Measurements from ENCODE around the gene TAPT1.

TAPT1 gene

GRCh38 chr4:16240300-16240699, 14.0 kb upstream of the TAPT1 start:
- no peak overlapping the region for H3K4me2 ChIP-seq (ENCODE audit: low read length)
- no peak overlapping the region for H3K4me3 ChIP-seq (ENCODE audit: low read depth, low read length, poor library complexity, severe bottlenecking)
- no peak for TF ChIP-seq EZH2 (IDR thresholded peaks at IDR 0.05; ENCODE audit: borderline replicate concordance, low read length)
- TF ChIP-seq, protein P1, sequence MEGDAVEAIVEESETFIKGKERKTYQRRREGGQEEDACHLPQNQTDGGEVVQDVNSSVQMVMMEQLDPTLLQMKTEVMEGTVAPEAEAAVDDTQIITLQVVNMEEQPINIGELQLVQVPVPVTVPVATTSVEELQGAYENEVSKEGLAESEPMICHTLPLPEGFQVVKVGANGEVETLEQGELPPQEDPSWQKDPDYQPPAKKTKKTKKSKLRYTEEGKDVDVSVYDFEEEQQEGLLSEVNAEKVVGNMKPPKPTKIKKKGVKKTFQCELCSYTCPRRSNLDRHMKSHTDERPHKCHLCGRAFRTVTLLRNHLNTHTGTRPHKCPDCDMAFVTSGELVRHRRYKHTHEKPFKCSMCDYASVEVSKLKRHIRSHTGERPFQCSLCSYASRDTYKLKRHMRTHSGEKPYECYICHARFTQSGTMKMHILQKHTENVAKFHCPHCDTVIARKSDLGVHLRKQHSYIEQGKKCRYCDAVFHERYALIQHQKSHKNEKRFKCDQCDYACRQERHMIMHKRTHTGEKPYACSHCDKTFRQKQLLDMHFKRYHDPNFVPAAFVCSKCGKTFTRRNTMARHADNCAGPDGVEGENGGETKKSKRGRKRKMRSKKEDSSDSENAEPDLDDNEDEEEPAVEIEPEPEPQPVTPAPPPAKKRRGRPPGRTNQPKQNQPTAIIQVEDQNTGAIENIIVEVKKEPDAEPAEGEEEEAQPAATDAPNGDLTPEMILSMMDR (IDR thresholded peaks at IDR 0.05; ENCODE audit: low read length), result no peak
- H3F3A ChIP-seq (ENCODE audit: insufficient read depth, low read length), result no peaks in the 10 kb centered on the region
- H4K20me1 ChIP-seq (ENCODE audit: insufficient read depth, low read length), result no peaks in the 10 kb centered on the region
- no peak overlapping the region for H2AFZ ChIP-seq (ENCODE audit: low read length)
- no peaks in the 10 kb centered on the region for H3K9me2 ChIP-seq (ENCODE audit: low read depth, low read length)
- no peaks in the 10 kb centered on the region for H3K27me3 ChIP-seq (ENCODE audit: insufficient read depth, low read length)
- no peak overlapping the region for H3K9ac ChIP-seq (ENCODE audit: low read length)
- no peaks in the 10 kb centered on the region for H3K9me3 ChIP-seq (ENCODE audit: low read length)
- no peaks in the 10 kb centered on the region for H3K4me1 ChIP-seq (ENCODE audit: insufficient read depth, low read length, severe bottlenecking)
- H3K79me2 ChIP-seq (ENCODE audit: insufficient read depth, low read length), result no peaks in the 10 kb centered on the region
- H3K36me3 ChIP-seq (ENCODE audit: insufficient read depth, low read length), result no peaks in the 10 kb centered on the region
- no peak overlapping the region for H3K27ac ChIP-seq (ENCODE audit: low read depth, low read length, poor library complexity, severe bottlenecking)

GRCh38 chr4:16239086-16239485, 12.8 kb upstream of the TAPT1 start:
- H3K9me3 ChIP-seq (ENCODE audit: low read length), result no peaks in the 10 kb centered on the region
- no peak overlapping the region for H3K4me2 ChIP-seq (ENCODE audit: low read length)
- H3K27ac ChIP-seq (ENCODE audit: low read depth, low read length, poor library complexity, severe bottlenecking), result no peak overlapping the region
- no peaks in the 10 kb centered on the region for H3F3A ChIP-seq (ENCODE audit: insufficient read depth, low read length)
- no peak overlapping the region for H3K9ac ChIP-seq (ENCODE audit: low read length)
- H3K27me3 ChIP-seq (ENCODE audit: insufficient read depth, low read length), result no peaks in the 10 kb centered on the region
- no peak overlapping the region for H3K4me3 ChIP-seq (ENCODE audit: low read depth, low read length, poor library complexity, severe bottlenecking)
- H3K9me2 ChIP-seq (ENCODE audit: low read depth, low read length), result no peaks in the 10 kb centered on the region
- H3K4me1 ChIP-seq (ENCODE audit: insufficient read depth, low read length, severe bottlenecking), result no peaks in the 10 kb centered on the region
- H3K79me2 ChIP-seq (ENCODE audit: insufficient read depth, low read length), result no peaks in the 10 kb centered on the region
- no peaks in the 10 kb centered on the region for H4K20me1 ChIP-seq (ENCODE audit: insufficient read depth, low read length)
- TF ChIP-seq, protein P1 (IDR thresholded peaks at IDR 0.05; ENCODE audit: low read length), result no peak
- no peak for TF ChIP-seq EZH2 (IDR thresholded peaks at IDR 0.05; ENCODE audit: borderline replicate concordance, low read length)
- H3K36me3 ChIP-seq (ENCODE audit: insufficient read depth, low read length), result no peaks in the 10 kb centered on the region
- no peak overlapping the region for H2AFZ ChIP-seq (ENCODE audit: low read length)

DNA sequence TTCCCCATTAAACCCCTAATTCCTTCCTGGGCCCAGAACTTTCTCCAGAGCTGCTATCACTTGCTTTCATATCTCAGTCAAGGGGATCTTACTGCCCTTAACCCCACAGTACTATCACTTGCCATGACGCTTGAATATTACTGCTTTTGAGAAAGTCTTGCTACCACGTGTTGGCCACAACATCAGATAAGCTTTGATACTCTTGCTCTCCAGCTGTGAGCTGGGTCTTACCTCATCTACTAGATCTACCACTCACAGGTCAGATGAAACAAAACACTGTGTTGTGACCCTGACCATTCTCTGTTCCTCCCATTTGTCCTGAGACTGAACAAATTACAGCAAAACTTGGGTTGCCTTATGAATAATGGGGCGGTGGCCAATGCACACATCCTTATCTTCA, 12.1 kb upstream of the TAPT1 start:
- no peaks in the 10 kb centered on the region for H3K9me3 ChIP-seq (ENCODE audit: low read length)
- H3K4me3 ChIP-seq (ENCODE audit: low read depth, low read length, poor library complexity, severe bottlenecking), result no peak overlapping the region
- no peaks in the 10 kb centered on the region for H3K36me3 ChIP-seq (ENCODE audit: insufficient read depth, low read length)
- no peak overlapping the region for H3K9ac ChIP-seq (ENCODE audit: low read length)
- no peak overlapping the region for H3K4me2 ChIP-seq (ENCODE audit: low read length)
- no peaks in the 10 kb centered on the region for H3K79me2 ChIP-seq (ENCODE audit: insufficient read depth, low read length)
- H3K27ac ChIP-seq (ENCODE audit: low read depth, low read length, poor library complexity, severe bottlenecking), result no peak overlapping the region
- no peak overlapping the region for H2AFZ ChIP-seq (ENCODE audit: low read length)
- H3K9me2 ChIP-seq (ENCODE audit: low read depth, low read length), result no peaks in the 10 kb centered on the region
- peaks cover 7% of the 10 kb centered on the region for H3K4me1 ChIP-seq (ENCODE audit: insufficient read depth, low read length, severe bottlenecking)
- H3K27me3 ChIP-seq (ENCODE audit: insufficient read depth, low read length), result no peaks in the 10 kb centered on the region
- TF ChIP-seq, protein P1 (IDR thresholded peaks at IDR 0.05; ENCODE audit: low read length), result no peak
- H4K20me1 ChIP-seq (ENCODE audit: insufficient read depth, low read length), result no peaks in the 10 kb centered on the region
- H3F3A ChIP-seq (ENCODE audit: insufficient read depth, low read length), result no peaks in the 10 kb centered on the region

Data from OCI-LY1 (cell line).